HepG2 (cell line): Measurements from ENCODE around the gene CCDC117. TPM values are rescaled to one million over a fixed set of nuclear protein-coding genes. Genes with fewer than 3 reads are reported as not detected.

Experiments
- CREM ChIP-seq, 2 experiments: sonication (generic) in 1 of 2; formaldehyde crosslinking in 1 of 2; IDR thresholded peaks; 2 replicates each; pipeline versions ENCODE4 v1.4.0 to v1.6.1; 2016 to 2020; ENCODE audit warnings: antibody characterized with exemption in 1 of 2, mild to moderate bottlenecking in 1 of 2, missing genetic modification reagents in 1 of 2
- ESRRA ChIP-seq: sonication (generic); formaldehyde crosslinking; IDR thresholded peaks from 2 replicates; pipeline ENCODE4 v1.5.1; 2020; ENCODE audit warnings: mild to moderate bottlenecking, low read depth, missing genetic modification reagents
- ETV6 ChIP-seq: sonication (generic); formaldehyde crosslinking; conservative IDR thresholded peaks from 2 replicates; pipeline ENCODE4 v1.4.0; 2020; ENCODE audit warnings: missing genetic modification reagents
- HNF4G ChIP-seq, 2 experiments: sonication (generic) in 1 of 2; formaldehyde crosslinking in 1 of 2; IDR thresholded peaks; 2 replicates each; pipeline versions ENCODE4 v1.4.0 to v1.6.1; 2011 to 2020; ENCODE audit warnings: borderline replicate concordance in 2 of 2, low read depth in 2 of 2, mild to moderate bottlenecking in 2 of 2, low read length in 1 of 2, missing genetic modification reagents in 1 of 2, moderate library complexity in 1 of 2
- KLF12 ChIP-seq: sonication (generic); formaldehyde crosslinking; IDR thresholded peaks from 2 replicates; pipeline ENCODE4 v1.4.0; 2020; ENCODE audit warnings: missing genetic modification reagents, borderline replicate concordance
- MTA1 ChIP-seq: sonication (generic); formaldehyde crosslinking; IDR thresholded peaks from 2 replicates; pipeline ENCODE4 v1.4.0; 2020; ENCODE audit warnings: missing genetic modification reagents, mild to moderate bottlenecking, borderline replicate concordance
- NCOA5 ChIP-seq: sonication (generic); formaldehyde crosslinking; IDR thresholded peaks from 2 replicates; pipeline ENCODE4 v1.4.0; 2020; ENCODE audit warnings: missing genetic modification reagents
- SRSF1 ChIP-seq: fragments of 200-400 bp; formaldehyde crosslinking; optimal IDR thresholded peaks from 2 replicates; pipeline ENCODE3; 2017; ENCODE audit warnings: mild to moderate bottlenecking, low read depth, low read length, moderate library complexity
- TBX3 ChIP-seq: fragments of 450-650 bp; IDR thresholded peaks from 2 replicates; pipeline ENCODE4 v1.6.1; 2017; ENCODE audit warnings: antibody characterized with exemption, mild to moderate bottlenecking, inconsistent platforms, borderline replicate concordance
- WIZ ChIP-seq: sonication (generic); formaldehyde crosslinking; IDR thresholded peaks from 2 replicates; pipeline ENCODE4 v1.5.1; 2020; ENCODE audit warnings: mild to moderate bottlenecking, missing genetic modification reagents
- ZC3H4 ChIP-seq: sonication (generic); formaldehyde crosslinking; IDR thresholded peaks from 2 replicates; pipeline ENCODE4 v1.4.0; 2020; ENCODE audit warnings: missing genetic modification reagents, borderline replicate concordance
- ZFP36 ChIP-seq: fragments of 150-350 bp; IDR thresholded peaks from 2 replicates; pipeline ENCODE4 v1.6.1; 2018; ENCODE audit warnings: borderline replicate concordance, low read length, low read depth; ENCODE audit not compliant: partially characterized antibody
- ZNF143 ChIP-seq: sonication (generic); formaldehyde crosslinking; IDR thresholded peaks from 2 replicates; pipeline ENCODE4 v1.4.0; 2020; ENCODE audit warnings: missing genetic modification reagents
- polyA plus RNA-seq, 8 experiments: library from polyadenylated mRNA; depleted of rRNA in 3 of 8; stranded (reverse) in 7 of 8; unstranded in 1 of 8; fragments of >200 nt; fragmentation: Illumina TruSeq in 4 of 8; extraction: Trizol in 4 of 8; gene quantifications; 2 replicates each; pipeline versions ENCODE4 v1.2.1 to v1.2.3, GENCODE V29; 2011 to 2016; ENCODE audit warnings: low read depth in 4 of 8, missing spikeins in 1 of 8, mixed read lengths in 1 of 8; ENCODE audit not compliant: insufficient read depth in 1 of 8
- total RNA-seq, 5 experiments: library from RNA; depleted of rRNA; stranded (reverse); fragments of >200 nt; fragmentation: Illumina TruSeq; extraction: Trizol; gene quantifications; 2 replicates each; pipeline ENCODE4 v1.2.3, GENCODE V29; 2016; ENCODE audit warnings: low read depth in 1 of 5

CCDC117 gene
- total and polyA plus RNA-seq, 2 of the 13 experiments (the other 11 are each of a cell fraction or from before 2014, with no cell fraction given) = 12.6 to 34.2 TPM

GRCh38 chr22:28798810-28799605, 26.5 kb downstream of the CCDC117 start (continued):
- no peak for TF ChIP-seq ZFP36
- TF ChIP-seq NCOA5 = no peak
- no peak for TF ChIP-seq HNF4G (IDR thresholded peaks at IDR 0.05; ENCODE audit: borderline replicate concordance, low read depth, low read length)
- no peak for TF ChIP-seq HNF4G (CRISPR knock-in tag; IDR thresholded peaks at IDR 0.05; ENCODE audit: borderline replicate concordance, low read depth)
- TF ChIP-seq TBX3 = no peak
- no peak for TF ChIP-seq WIZ
- TF ChIP-seq SRSF1 = no peak
- no peak for TF ChIP-seq KLF12 (CRISPR knock-in tag)
- TF ChIP-seq MTA1 = no peak
- TF ChIP-seq CREM (IDR thresholded peaks at IDR 0.05) = no peak
- TF ChIP-seq CREM (CRISPR knock-in tag; IDR thresholded peaks at IDR 0.05) = no peak
- TF ChIP-seq ZNF143 (CRISPR knock-in tag) = no peak
- TF ChIP-seq ESRRA (CRISPR knock-in tag) = no peak
- TF ChIP-seq ZC3H4 (CRISPR knock-in tag) = no peak
- no peak for TF ChIP-seq ETV6 (CRISPR knock-in tag)
